Activated CD4-positive, alpha-beta T cell treated with anti-CD3 and anti-CD28 coated beads, Interleukin-10, Interleukin-2, amounts not matched to agents 100 ng/mL and 50 ng/mL, durations not matched to agents 16 hours and 8 hours (primary cell): ENCODE results near the gene HPCAL4.
A peak's percentile ranks its signal among the peaks of the same experiment; 100 is the strongest.

ENCODE experiments used
- DNase-seq: peaks from one replicate; pipeline ENCODE4 v3.0.0-alpha.2; 2020

The HPCAL4 gene

GRCh38 chr1:39646232-39647081 lies 44.8 kb downstream of the HPCAL4 start:
- DNase-seq, result no peak

- DNase-seq, result no peak
Observed at GRCh38 chr1:39645411-39646043, 45.7 kb downstream of the HPCAL4 start.

DNA sequence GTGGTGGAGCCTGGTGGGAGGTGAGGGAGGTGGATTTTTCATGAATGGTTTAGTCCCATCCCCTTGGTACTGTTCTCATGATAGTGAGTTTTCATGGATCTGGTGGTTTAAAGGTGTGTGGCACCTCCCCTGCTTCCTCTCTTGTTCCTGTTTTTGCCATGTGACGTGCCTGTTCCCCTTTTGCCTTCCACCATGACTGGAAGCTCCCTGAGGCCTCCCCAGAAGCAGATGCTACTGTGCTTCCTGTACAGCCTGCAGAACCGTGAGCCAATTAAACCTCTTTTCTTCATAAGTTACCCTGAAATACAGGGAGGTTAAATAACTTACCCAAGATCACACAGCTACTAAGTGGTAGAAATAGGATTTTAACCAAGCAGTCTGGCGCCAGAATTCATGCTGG lies 47.5 kb downstream of the HPCAL4 start:
- no peak for DNase-seq

DNA sequence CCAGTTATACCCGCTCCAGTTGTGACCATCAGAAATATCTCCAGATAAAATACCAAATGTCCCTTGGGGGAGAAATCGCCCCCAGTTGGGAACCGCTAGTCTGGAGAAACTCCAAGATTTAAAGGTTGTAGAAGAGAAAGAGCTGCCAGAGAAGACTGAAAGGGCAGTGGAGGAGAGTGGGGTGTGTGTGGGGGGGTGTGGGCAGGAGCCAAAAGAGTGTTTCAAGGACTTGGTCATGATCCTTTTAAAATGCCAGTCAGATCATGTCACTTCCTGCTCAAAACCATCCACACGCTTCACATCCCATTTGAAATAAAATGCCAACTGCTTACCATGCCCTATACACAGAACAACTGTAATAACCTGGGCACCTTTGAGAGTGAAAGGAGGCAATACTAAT lies 48.4 kb downstream of the HPCAL4 start:
- DNase-seq, result no peak

DNA sequence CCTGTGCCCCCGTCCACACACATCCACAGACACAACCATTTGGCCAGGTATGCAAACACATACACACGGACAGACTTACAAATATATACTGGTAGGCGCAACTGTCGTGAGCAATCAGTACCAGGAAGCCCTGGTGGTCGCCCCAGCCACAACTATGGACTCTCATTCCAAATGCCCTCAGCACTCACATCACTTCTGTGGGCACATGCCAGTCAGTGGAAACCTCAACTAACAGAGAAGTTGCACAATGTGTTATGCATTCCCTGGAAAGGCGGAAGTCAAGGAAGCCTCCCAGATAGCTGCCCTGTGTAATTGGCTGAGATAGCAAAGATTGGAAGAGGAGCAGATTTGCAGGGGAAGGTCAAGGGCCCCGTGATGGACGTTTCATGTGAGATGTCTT lies 50.4 kb downstream of the HPCAL4 start:
- DNase-seq, result no peak

DNA sequence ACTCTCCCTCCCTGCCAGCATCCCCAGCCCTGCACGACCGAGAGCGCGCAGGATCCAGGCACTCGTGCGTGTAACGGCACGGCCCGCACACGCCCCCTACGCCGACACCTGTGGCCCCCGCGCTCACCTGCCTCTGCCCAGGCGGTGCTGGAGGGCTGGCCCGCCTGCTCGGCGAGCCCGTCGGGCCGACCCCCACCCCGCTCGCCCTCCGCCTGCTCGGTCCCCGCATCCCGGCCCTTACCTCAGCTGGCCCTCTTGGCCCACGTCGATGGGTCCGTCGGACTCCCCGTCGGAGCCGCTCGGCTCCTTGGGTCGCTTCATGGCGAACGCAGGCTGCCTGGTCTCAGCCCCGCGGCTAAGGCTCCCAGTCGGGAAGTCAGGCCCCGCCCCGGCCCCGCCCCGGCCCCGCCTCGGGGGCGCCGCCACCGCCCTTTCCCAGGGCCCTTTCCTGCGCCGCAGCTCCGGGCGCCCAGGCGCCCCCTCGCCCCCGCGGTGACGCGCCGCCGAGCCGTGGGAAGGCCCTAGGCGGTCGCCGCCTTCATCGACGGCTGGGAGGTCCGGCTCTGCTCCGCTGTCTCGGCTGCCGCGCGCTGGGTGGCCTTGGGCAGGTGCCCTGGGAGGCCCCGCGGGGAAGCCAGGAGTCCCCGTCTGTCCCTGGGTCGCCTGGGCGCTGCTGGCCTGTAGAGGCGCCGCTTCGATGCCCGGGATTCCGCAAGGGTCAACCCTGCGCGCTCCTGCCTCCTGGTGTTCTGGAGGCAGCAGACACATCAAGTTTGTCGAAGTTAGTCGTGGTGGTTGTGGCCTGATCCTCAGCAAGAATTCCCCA lies 51.7 kb downstream of the HPCAL4 start, which contains the start of gene HEYL:
HEYL (minus strand) TSS at position 339 of the 826 bp plus-strand sequence; CDS start at position 321, 18 bp downstream.
- DNase-seq, result peak; percentile 65

DNA sequence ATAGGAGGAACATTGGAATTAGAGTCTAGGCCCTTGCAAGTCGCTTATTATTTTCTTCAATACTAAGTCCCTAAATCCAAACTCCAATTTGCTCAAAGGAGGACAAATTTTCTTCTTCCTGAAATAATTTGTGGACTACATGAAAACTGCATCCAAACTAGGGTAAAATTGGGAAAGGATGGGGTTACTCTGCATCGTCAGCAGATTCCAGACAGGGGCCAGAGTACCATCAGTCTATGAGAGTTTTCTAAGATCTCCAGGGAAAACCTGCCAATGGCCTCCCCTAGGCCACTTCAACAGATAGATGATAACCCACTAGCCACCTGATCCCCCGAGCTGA lies 52.3 kb downstream of the HPCAL4 start:
- DNase-seq, result no peak

- no peak for DNase-seq
Observed at GRCh38 chr1:39637361-39637760, 53.9 kb downstream of the HPCAL4 start.

DNA sequence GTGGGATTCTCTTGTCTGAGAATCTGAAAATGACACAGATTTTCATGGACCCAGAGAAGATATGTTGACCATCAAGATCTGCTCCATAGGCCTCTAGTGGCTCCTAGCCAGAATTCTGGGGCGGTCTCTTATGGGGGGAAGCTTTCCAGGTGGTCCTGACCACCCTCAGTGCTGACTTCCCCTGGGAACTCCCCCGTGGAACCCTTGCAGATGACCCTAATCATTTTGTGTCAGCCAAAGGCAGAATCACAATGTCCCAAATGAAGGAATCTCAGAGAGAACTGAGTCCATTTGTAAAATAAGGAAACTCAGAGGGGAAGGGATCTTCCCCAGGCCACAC lies 55.4 kb downstream of the HPCAL4 start:
- DNase-seq, result no peak

- no peak for DNase-seq
Observed at GRCh38 chr1:39635205-39635870, 55.9 kb downstream of the HPCAL4 start.

GRCh38 chr1:39633422-39633821 lies 57.8 kb downstream of the HPCAL4 start:
- no peak for DNase-seq

DNA sequence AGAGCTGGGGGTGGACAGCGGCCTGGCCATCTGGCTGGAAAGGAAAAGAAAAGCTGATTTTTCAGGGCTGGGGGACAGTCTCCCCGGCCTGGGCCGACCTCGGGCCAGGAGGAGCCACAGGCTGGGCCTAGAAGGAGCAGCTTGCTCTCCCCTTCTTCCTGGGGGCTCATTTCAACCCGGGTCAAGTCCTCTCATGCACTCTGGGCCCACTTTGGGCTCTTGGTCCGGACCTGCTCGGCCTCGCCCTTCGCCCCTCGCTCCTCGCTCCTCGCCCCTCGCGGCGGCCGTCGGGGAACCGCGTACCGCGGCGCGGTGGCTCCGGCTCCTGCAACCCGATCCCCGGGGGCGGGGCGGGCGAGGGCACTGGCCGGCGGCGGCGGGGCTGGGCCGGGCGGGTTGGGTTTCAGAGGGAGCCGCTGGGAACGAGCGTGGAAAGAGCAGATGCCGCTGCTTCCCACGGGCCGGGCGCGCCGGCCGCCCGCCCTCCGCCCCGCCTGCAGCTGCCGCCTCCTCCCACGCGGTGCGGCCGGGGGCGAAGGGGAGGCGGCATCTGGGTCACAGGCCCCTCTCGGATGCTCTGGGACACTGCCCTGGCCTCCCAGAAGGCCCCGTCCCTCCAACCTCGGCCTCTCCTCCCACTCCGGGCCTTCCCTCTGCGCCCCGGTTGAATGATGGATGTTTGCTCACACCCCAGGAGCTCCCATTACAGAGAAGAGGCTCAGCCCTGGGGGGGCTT lies 58.4 kb downstream of the HPCAL4 start:
- DNase-seq, result no peak

- no peak for DNase-seq
Observed at GRCh38 chr1:39632323-39632681, 58.9 kb downstream of the HPCAL4 start.

DNA sequence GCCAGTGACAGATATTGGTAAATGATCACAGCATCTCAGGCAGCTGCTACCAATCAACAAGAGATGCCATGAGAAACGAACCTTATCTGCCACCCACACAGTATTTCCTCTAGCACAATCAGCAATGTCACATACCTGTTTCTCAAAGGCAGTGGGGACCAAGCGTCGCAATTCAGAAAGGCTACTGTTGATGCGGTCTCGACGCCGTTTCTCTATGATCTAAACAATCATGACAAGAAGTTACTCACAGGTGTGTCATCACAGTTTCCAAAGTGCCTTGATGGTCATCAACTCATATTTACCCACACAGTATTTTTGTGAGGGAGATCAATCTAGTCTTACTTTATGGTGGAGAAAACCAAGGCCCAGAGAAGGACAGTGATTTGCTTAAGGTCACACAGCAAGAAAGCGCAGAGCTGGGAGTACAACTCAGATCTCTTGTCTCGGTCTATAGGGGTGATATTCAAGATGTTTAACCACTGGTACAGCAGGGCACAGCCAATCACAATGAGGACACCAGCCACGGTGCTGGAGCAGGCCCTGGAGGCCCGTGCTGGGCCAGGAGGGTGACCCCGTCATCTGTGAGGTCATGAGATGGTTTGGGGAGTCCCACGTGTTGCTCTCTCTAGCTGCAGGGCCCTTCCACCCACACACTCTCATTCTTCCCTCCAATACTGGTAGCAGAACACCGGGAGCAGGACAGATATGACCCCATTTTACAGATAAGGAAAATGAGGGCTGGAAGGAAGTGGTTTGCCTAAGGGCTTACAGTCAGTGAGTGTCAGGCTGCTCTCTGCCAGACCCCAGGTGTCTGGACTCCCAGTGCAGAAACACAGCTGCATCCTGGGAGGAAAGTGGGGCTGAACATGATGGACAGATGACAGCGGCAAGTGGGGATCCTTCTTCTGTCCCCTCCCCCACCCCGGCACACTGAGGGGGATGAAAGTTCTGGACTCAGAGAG lies 59.6 kb downstream of the HPCAL4 start:
- DNase-seq, result peak; percentile 17

- DNase-seq, result peak; percentile 58
Observed at GRCh38 chr1:39628807-39629350, 62.4 kb downstream of the HPCAL4 start.
